ENCODE results near the gene D2HGDH. TPM values are rescaled to one million over a fixed set of nuclear protein-coding genes. Genes with fewer than 3 reads are reported as not detected.

D2HGDH gene
- total RNA-seq, 1 experiment from 2014 or later, result 10.0 TPM

GRCh38 chr2:241777170-241777685 lies 42.8 kb downstream of the D2HGDH start:
- Histone ChIP-seq H3K79me2 (ENCODE audit: insufficient read depth, low read length) (no peaks in the 10 kb centered on the region), H3K27ac (ENCODE audit: insufficient read length, low read depth, low read length) (no peak overlapping the region), H3K27me3 (ENCODE audit: insufficient read depth, low read length) (no peaks in the 10 kb centered on the region), H4K20me1 (ENCODE audit: control insufficient read depth, insufficient read depth, insufficient read length) (no peaks in the 10 kb centered on the region), H4K91ac (ENCODE audit: insufficient read length, low read depth, low read length) (no peak overlapping the region), H2BK120ac (ENCODE audit: low read depth, low read length, poor library complexity, severe bottlenecking) (no peak overlapping the region), H3K4me2 (ENCODE audit: insufficient read depth, insufficient read length, low read length) (no peak overlapping the region), H2BK12ac (ENCODE audit: insufficient read length, low read depth, low read length) (no peak overlapping the region), H3K23ac (ENCODE audit: insufficient read length, low read depth, low read length) (no peak overlapping the region), H3K14ac (ENCODE audit: insufficient read depth, low read length) (no peak overlapping the region; the same call in 1 of the 2 replicates), H2BK5ac (ENCODE audit: insufficient read length, low read length) (no peak overlapping the region), H2AFZ (ENCODE audit: low read length) (no peak overlapping the region), H3K4me1 (ENCODE audit: insufficient read depth, low read length) (no peaks in the 10 kb centered on the region), H3K56ac (ENCODE audit: insufficient read length, low read depth, low read length) (no peak overlapping the region), H2BK15ac (ENCODE audit: low read depth, low read length) (no peak overlapping the region), H3K9me3 (ENCODE audit: control insufficient read depth, low read depth, low read length) (no peaks in the 10 kb centered on the region), H4K8ac (replicated peaks; ENCODE audit: insufficient read length, low read depth, low read length) (no peak overlapping the region), H3K18ac (ENCODE audit: insufficient read length, low read depth, low read length) (no peak overlapping the region), H2AK5ac (ENCODE audit: insufficient read length, low read length) (no peak overlapping the region), H3K23me2 (ENCODE audit: insufficient read length, low read depth, low read length, poor library complexity, severe bottlenecking) (peaks cover 3% of the 10 kb centered on the region), H2BK20ac (ENCODE audit: low read depth, low read length, poor library complexity, severe bottlenecking) (no peak overlapping the region), H3K9ac (ENCODE audit: extremely low read depth, insufficient read length, low read length) (no peak overlapping the region), H4K5ac (ENCODE audit: insufficient read length, low read depth, low read length) (no peak overlapping the region), H3K79me1 (ENCODE audit: insufficient read depth, low read depth, low read length, poor library complexity, severe bottlenecking) (no peaks in the 10 kb centered on the region), H3K4ac (ENCODE audit: low read depth, low read length) (no peak overlapping the region), H3T11ph (ENCODE audit: low read length) (no peak overlapping the region)
- Mint-ChIP-seq H3K27ac (peak overlapping the region in 1 of 3 experiments; percentile 67; a peak in 1 of 7 replicates), H3K9me3 (peaks cover 30 to 33% of the 10 kb centered on the region in 2 experiments), H3K27me3 (ENCODE audit: low read depth) (no peaks in the 10 kb centered on the region), H3K4me1 (peaks cover 16 to 39% of the 10 kb centered on the region in 2 experiments), H3K36me3 (ENCODE audit: insufficient read depth in 1 of 3, low read depth in 3 of 3) (peaks cover 4 to 15% (median 9%) of the 10 kb centered on the region in 3 experiments; a peak in 6 of 7 replicates), H3K4me3 (no peak overlapping the region)
- WGBS (ENCODE audit: extremely low coverage, insufficient read length, low lambda C conversion rate), result no CpG with 5 or more reads among the region's 22 CpGs
- TF ChIP-seq CTCF (conservative IDR thresholded peaks at IDR 0.05), result no peak
- DNase-seq, result no peak
